ENCODE measurements around the gene CEBPE.

DNA sequence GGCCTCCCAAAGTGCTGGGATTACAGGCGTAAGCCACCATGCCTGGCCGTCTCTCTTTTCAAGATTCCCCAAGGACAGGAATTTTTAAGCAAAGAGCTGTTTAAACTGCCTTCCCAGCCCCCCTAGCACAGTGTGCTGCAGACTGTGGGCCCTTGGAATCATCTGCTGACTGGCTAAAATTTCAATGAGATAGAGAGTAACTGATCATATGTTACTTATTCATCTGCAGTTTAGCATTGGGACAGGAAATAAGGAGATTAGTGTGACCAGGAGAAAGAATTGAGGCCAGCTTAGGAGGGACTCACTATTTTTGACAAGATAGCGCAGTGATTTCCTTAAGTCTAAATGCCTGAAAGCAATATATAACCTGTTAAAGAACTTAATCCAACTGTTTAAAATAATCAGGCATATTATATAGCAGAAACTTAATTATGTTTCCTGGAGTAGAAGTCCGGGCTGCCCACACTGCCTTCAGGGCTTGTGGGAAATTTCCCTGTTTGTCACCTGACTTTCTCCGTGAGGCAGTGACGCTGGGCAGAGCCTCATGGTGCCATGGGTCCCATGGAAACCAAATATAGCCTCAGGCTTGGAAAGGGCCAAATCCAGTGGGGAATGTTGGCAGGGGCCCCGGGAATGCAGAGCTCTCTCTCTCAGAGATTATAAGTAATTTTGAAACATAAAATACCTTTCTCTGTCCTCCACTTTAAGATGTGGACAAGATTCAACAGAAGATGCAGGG lies 22.8 kb upstream of the CEBPE start:
- TF ChIP-seq, protein P1, sequence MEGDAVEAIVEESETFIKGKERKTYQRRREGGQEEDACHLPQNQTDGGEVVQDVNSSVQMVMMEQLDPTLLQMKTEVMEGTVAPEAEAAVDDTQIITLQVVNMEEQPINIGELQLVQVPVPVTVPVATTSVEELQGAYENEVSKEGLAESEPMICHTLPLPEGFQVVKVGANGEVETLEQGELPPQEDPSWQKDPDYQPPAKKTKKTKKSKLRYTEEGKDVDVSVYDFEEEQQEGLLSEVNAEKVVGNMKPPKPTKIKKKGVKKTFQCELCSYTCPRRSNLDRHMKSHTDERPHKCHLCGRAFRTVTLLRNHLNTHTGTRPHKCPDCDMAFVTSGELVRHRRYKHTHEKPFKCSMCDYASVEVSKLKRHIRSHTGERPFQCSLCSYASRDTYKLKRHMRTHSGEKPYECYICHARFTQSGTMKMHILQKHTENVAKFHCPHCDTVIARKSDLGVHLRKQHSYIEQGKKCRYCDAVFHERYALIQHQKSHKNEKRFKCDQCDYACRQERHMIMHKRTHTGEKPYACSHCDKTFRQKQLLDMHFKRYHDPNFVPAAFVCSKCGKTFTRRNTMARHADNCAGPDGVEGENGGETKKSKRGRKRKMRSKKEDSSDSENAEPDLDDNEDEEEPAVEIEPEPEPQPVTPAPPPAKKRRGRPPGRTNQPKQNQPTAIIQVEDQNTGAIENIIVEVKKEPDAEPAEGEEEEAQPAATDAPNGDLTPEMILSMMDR (IDR thresholded peaks at IDR 0.05; ENCODE audit: insufficient read depth, low read length, poor library complexity, severe bottlenecking), result no peak
- TF ChIP-seq EZH2phosphoT487 (conservative IDR thresholded peaks at IDR 0.05; ENCODE audit: low read length), result no peak

All from SU-DHL-6 (cell line).